NT2/D1 (cell line): ENCODE measurements around the gene LOXL1.

Experiments
- SUZ12 ChIP-seq: IDR thresholded peaks from 2 replicates; pipeline ENCODE4 v1.6.1; 2011; ENCODE audit not compliant: insufficient read length, insufficient read depth; ENCODE audit errors: extremely low read depth
- YY1 ChIP-seq: IDR thresholded peaks from 2 replicates; pipeline ENCODE4 v1.6.1; 2011; ENCODE audit not compliant: insufficient read length, insufficient read depth
- ZNF274 ChIP-seq: IDR thresholded peaks from 2 replicates; pipeline ENCODE4 v1.6.1; 2011; ENCODE audit warnings: mild to moderate bottlenecking, low read depth, low read length

DNA sequence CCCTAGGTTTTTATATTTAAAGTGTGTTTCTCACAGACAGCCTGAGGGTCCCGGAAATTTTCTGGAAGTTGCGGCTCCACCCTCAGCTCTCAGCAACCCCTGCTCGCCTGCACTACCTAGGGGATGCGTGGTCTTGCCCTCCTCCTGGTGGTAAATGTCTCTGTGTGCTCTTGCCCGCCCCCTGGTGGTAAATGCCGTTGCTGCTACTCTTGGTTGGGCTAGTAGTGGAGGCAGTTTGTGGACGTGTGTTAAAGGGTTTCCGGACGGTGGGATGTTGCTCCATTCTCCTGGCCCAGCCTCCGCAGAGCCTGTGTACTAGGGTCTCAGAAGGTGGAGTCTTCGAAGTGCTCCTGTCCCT is 38.5 kb downstream of the LOXL1 start:
- TF ChIP-seq YY1 = no peak
- TF ChIP-seq SUZ12 = no peak
- TF ChIP-seq ZNF274 = no peak
